NCI-H226 (cell line): Measurements from ENCODE around the gene ZBED4.

Experiments used
- DNase-seq: peaks from one replicate; pipeline ENCODE4 v3.0.0-alpha.2; 2015

ZBED4 gene

DNA sequence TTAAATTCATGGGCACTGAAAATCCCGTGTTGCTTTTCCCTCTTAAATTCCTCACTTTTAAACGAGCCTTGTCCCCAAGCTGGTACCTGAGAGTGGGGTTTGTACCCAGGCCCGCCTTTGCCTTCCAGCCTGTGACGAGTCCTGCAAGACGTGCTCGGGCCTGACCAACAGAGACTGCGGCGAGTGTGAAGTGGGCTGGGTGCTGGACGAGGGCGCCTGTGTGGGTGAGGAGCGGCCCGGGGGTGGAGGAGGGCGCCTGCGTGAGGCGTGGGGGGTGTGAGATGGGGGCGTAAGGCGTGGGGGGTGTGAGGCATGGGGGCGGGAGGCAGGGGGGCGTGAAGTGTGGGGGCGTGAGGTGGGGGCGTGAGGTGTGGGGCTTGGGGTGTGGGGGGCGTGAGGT lies 68.8 kb downstream of the ZBED4 start:
- DNase-seq: no peak

DNA sequence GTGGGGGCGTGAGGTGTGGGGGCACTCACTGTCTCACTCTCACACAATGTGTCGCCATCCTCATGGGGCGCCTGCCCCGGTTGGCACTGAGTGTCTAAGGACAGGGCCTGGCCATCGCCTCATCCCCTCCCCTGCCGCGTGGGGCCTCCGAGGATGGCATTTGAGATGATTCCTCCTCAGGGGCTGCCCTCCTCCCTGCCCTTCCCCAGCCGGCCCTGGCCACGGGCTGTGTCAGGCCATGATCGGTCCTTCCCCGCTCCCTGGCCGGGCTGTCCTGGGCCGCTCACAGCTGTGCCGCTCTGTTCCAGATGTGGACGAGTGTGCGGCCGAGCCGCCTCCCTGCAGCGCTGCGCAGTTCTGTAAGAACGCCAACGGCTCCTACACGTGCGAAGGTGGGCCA lies 69.3 kb downstream of the ZBED4 start:
- DNase-seq: no peak

DNA sequence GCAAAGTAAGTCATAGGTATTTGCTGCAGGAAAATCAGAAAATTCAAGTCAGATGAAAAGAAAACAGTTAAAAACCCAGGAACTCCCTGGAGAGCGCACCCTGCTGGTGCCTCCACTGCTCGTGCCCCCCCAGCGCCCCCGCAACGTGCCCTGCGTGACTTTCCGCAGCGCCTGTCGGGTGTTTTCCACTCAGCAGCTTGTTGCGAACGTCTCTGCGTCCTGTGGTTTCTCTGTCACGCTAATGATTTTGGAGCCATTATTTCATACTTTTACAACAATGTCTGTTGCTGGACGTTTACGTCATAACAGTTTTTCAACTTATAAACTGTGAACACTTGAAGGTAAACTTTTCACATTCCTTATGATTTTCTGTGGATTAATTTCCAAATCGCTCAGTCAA lies 69.8 kb downstream of the ZBED4 start:
- DNase-seq: no peak

DNA sequence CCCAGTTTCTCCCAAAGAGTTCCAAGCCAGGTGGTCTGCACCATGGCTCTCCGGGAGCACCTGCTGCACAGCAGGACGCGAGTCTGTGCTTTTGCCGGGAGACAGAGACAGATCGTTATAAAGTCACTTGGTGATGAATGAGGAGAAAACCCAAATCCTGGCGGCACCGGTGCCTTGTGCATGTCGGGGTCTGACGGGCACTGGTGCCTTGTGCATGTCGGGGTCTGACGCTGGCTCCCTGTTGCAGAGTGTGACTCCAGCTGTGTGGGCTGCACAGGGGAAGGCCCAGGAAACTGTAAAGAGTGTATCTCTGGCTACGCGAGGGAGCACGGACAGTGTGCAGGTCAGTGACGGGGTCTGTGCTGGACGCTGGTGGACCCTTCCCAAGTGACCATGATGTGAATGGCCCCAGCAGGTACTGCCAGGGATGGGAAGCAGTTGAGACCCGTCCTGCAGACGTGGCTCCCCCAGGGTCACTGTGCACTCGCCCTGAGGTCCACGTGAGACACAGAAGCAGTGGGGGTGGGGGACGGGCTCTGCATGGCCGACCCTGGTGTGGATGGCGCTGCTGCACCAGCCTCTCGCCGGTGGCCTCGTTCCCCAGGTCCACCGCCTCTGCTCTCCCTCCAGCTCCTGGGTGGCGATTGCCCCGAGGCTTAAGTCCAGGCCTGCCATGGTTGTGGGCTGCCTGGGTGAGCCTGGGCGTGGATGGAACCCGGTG lies 70.6 kb downstream of the ZBED4 start:
- DNase-seq: no peak

DNA sequence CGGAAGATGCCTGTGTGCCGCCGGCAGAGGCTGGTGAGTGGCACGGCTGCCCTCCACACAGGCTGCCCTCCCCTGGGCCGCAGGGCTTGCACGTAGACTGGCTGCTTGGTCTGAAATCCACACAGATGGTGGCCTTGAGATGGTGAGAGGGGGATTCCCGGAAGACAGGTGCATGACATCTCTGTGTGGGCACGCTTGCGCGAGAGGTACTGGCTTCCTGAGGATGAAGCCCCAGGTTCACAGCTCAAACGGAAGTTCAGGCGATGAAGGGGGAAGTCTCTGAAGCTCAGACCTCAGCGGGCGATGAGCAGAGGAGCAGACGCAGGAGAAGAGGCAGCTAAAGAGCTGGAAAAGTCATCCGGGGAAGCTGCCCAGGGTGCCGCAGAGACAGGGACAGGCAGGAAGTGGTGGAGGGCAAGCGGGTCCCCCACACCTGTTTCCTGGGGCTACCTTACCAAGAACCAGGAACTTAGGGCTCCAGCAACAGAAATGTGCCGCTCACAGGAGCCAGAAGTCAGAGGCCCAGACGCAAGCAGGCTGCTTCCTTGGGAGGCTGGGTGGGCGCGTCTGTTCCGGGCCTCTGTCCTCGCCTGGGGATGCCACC lies 72.0 kb downstream of the ZBED4 start:
- no peak for DNase-seq

DNA sequence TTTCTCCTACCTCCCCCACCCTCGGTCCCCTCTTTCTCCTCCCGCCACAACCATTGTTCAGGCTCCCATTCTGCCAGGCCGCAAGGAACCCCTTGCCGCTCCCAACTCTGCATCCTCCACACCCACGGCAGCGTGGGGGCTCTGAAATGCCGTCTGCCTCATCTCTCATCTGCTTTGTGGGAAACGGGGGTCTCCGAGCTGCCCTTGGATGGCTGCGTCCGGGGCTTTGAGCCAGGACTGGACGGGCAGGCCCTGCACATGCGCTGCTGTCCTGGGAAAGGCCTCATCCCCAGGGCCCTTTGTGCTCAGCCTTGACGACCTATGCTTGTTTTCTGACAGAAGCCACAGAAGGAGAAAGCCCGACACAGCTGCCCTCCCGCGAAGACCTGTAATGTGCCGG lies 73.3 kb downstream of the ZBED4 start:
- DNase-seq: no peak

DNA sequence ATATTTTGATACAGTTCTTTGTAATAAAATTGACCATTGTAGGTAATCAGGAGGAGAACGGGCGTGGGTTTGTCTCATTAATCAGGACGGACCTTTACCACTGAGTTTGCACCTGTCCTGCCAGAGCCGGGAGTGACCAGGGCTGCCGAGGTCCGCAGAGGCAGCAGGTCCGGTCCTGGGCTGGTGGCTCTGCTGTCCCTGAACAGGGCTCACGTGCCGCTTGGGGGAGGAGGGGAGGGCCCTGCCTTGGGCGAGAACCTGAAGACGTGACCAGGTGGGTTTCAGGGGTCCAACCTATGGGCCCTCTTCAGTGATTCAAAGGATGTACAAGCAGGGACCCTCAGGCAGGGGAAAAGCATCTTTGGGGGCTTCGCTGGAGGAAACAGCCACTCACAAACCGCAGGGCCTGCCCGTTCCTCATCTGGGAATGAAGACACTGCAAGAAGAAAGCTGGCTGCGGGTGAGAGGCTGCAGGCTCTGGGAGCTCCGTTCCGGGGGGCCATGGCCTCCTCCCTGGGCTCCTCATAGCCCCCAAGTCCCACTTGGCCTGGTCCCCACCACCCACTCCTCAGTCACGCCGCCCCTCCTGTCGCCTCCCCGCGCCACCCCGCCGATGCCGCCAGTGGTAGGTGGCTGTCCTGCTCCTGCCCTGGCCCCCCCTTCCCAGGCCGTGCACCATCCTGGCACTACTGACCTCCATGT lies 74.0 kb downstream of the ZBED4 start:
- DNase-seq: no peak

DNA sequence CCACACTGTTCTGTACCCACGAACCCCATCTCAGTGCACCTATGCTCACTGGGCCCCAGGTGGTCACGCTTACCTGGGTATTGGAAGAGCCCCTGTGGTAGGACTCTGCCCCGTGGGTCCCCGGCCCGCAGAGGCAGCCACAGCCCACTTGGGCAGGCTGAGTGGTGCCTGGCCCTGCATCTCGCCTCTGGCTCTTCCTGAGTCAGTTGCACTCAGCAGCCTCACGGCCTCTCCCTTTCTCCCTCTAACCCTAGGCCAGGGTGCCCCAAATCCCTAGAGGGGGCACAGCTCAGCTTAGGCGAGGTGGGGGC lies 74.5 kb downstream of the ZBED4 start:
- no peak for DNase-seq

DNA sequence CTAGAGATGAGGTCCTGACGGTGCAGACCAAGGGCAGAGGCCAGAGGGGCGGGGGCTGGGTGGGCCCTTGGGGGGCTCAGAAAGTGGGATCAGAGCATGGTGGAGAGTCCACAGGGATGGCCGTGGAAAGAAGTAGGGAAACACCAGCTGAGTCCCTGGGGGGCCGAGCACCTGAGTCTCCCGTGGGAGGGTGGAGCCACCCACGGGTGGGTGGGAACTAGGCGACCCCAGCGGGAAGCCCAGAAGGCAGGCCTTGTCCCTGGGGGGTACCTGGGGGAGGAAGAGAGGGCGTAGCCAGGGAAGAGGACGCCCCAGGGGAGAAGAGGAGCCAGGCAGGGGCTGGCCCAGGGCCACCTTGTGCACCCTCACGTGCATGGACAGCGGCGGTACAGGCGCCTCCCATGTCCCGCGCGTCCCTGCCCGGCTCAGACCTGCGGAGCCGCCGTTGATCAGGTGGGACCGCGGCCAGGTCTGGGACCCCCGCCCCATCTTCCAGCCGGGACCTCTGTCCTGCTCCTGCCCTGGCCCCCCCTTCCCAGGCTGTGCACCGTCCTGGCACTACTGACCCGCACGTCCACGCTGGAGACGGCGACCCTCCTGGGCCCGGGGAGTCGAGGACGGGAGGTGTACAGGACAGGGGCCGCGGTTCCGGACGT lies 75.0 kb downstream of the ZBED4 start:
- DNase-seq: no peak

DNA sequence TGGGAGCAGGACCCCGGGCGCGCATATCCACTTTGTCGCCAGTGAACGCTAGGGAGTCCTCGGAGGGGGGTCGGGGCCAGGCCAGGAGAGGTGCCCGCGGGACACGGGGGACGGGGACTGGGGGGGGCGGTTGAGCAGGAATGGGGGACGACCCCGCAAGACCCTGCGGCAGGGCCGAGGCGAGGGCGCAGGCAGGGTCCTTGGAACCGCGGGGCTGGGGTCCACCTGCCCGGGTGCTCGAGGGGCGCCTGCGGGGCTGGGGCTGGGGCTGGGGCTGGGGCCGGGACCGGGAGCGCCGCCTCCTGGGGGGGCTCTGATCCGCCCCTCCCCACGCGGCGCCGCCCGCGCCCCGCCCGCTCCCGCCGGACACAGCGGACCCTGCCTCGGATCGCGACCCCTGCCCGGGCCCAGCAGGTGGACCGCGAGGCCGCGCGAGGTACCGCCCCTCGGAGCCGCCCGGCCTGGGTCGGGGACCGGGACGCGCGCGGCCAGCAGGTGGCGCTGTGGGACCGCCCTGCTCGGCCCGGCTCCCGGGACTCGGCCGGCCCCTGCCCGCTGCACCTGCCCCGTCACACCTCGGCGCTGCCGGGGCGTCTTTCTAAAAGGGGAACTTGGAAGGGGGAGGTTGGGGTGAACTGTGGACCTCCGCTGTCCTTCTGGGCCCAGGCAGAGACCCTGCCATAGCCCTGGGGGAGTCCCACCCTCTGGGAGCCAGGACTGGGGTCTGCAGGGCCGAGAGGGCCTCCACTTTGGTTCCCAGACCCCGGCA lies 75.8 kb downstream of the ZBED4 start:
- DNase-seq: no peak

DNA sequence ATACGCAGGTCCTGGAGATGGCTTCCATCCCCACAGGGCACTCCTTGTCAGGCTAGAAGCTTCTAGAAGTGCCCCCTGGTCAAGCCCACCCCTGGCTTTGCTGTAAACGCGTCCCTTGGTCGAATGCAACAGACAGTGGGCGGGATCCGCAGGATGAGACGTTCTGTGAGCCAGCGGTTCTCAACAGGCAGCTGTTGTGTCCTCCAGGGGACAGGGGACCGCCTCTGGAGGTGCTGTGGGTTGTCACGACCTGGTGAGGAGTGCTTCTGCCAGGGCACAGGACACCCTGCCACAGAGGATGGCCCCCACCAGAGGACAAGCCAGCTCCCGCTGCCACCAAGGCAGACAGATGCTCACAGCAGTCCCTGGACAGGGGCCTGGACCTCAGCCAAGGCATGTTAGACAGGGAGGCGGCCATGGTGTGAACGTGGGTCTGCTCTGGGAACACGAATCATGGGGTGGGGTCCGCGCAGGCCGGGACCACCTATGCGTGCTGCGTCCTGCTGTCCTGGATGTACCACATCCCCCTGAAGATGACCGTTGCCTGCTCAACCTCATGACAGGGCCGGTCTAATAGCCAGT lies 76.4 kb downstream of the ZBED4 start:
- no peak for DNase-seq

DNA sequence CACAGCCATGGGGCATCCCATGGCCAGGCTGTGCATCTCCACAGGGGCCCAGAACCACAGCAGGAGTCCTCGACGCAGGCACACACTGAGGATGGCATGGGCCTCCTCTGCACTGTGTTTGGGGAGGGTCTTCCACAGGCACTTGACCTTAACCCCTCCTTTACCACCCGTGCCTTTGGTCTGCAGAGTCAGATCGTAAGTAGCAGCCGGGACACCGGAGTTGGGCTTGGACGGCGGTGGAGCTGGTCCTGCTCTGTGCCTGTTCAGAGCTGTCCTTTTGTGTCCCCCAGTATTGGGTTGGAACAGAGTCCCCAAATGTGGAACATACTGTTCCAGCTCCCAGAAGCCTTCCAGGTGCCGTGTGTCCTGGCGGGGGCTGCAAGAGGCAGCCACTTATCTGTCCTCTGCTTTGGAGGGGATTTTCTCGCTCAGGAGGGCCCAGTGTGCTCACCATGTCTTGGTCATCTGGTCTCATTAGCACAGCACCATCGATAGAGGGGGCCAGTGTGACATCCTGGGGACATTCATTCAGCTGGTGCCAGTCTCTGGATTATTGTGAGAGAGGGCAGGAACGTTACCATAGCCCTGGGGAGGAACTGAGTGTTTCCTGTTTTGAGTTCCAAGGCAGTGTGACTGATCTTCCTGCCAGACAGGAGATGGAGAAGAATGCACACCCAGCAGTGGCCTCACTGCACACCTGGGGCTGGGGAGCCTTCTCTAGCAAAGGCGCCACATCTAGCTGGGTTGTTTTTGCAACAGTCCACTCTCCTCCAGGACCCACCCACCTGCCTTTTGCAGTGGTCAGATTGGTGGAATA lies 77.2 kb downstream of the ZBED4 start:
- no peak for DNase-seq

DNA sequence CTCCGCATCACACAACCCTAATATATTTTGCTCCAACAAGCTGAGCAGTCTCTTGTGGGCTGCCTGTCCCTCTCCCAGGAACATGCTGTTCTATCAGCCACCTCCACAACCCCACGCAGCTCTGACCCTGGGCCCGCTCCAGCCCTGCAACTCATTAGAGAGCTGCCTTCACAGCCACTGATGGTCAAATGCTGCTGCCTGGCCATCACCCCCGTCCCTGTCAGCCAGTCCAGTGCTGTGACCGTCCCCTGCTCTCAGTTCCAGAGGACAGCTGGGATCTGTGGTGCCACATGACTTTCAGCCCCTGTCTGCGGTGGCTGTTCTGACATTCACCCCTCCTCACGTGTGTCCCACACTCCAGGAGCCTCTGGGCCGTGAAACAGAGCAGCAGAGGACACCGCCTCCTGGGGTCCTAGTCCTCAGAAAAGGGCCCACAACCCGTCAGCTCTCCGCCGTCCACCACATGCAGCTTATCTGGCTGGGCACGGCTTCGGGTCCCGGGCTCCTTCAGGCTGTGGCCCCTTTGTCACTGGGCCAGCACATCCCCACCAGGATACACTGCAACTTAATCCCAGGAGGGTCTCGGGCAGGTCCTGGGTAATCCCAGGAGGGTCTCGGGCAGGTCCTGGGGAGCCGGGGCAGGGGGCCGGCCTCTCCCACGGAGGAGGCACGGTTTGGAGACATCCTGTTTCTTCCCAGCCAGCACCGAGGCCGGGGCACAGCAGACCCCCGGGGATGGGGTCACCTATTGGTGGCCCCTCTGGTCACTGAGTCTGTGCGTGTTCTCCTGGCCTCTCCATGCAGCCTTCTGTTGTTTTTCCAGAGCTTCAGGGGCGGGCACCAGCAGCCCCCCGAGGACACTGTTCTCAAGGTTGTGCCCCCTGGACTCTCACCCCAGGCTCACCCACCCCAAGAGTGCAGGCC lies 79.9 kb downstream of the ZBED4 start:
- DNase-seq: no peak

DNA sequence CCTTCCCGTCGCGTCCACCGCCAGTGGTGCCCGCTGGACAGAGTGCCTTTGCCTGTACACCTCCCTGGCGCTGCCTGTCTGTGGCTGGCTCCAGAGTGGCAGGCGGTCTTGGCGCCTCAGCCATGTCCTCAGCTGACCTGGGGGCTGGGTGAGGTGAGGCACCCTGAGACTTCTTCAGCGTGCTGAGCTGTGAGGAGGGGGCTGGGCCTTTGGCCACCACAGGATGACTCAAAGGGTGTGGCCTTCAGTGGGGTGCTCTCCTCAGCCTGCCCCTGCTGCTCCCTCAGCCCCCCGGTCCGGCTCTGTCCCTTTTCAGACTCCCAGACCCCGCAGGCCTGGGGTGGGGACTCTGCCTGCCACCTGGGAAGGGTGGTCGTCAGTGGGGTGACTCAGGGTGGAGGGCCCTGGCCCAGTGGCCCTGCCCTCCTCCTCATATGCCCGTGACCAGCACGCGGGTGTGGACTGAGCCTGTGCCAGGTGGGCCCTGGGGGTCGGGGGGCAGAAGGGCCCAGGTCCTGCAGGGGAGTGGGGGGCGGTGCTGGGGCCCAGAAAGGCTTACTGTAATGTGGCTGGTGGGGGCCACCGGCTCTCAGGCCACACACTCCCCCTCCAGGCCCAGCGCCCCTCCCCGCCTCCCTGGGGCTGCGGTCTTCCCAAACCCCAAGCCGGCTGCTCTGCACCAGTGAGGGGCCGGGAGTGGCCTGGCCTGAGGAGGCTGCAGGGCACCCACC lies 80.7 kb downstream of the ZBED4 start:
- DNase-seq: no peak

DNA sequence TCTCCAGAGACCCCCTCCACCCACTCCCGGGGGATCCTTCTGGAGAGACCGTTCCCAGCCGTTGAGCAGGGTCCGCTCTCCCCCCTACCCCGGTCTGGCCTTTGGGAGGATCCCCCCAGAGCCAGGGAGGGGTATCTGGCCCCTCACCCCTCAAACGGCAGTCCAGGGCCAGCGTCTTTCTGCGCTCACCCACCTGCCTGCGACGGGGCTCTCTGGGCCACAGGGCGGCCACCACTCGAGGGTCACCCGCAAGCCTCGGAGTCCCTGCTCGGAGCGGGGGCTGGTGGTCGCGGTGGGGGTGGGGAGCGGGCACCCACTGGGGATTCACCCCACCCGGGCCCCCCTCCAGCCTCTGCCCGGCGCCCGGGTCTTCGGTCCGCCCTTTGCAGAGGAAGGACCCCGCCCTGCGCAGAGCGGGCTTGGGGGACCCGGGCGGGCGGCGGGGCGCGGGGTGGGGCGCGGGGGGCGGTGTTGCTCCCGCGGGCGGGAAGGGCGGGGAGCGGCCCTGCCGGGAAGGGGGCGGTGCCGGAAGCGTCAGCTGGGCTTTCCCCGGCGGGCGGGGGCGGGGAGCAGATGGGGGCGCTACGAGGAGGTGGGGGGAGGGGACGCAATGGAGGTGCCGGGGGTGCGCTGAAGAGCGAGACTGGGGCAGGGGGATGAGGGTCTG lies 81.4 kb downstream of the ZBED4 start:
- DNase-seq: peak; percentile 32

DNA sequence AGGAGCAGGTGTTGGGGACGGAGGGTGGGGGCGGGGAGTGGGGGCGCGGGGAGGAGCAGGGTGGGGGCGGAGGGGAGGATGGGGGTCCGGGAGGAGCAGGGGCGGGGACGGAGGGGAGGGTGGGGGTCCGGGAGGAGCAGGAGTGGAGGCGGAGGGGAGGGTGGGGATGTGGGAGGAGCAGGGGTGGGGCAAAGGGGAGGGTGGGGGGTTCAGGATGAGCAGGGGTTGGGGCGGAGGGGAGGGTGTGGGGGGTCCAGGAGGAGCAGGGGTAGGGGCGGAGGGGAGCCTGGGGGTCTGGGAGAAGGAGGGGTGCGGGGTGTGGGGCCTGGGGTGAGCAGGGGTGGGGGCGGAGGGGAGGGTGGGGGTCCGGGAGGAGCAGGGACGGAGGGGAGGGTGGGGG lies 81.9 kb downstream of the ZBED4 start:
- no peak for DNase-seq

DNA sequence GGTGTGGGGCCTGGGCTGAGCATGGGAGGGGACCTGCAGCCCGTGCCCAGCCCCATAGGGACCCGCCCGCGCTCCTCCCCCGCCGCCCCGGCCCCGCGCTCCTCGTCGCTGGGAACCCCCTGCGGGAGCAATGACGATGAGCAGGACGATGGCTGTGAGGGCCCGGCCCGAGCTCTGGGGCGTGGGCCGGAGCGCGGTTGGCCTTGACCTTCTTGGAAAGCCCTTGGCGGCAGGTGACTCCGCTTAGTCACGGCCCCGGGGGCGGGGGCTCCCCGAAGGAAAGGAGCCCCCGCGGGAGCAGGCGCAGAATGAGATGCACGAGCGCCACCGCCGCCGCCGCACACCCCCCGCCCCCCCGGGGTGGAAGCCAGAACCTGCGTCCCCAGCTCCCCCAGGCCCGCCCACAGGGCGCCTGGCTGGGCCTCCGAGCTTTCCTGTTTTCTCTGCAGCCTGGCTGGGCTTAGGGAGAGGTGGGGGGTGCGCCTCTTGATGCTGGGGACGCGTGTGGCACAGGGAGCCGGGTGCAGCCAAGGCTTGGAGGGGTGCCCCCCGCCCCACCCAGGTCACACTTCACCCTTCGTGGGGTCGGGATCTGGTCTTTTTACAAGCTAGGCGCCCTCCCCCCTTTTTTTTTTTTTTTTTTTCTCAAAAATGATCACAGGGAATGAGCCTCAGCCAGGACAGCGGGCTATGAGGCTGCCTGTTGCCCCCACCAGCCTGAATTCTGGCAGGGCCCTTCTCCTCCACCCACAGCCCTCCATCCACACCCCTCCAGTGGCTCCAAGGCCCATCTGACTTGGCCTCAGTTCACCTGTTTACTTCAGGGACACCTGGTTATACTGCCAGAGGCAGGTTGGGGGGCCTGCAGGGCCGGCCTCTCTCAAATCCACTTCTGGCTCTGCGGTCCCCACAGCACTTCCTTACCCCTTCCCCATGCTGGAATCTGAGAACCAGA lies 82.7 kb downstream of the ZBED4 start:
- peak; percentile 85 for DNase-seq
